SK-N-SH treated with all-trans-retinoic acid at 6 μM for 48 hours (cell line): ENCODE data around the gene IFT52.

Source experiments
- ATAC-seq: fragments of 200-7000 bp; cut with Tn5 transposase; 3 replicates; pipeline ENCODE4 v1.9.1; 2020; ENCODE audit warnings: mild to moderate bottlenecking, moderate library complexity
- ARNTL ChIP-seq: fragments of 450-650 bp; formaldehyde crosslinking; IDR thresholded peaks from 2 replicates; pipeline ENCODE4 v1.5.0; 2020; ENCODE audit warnings: low read depth, mild to moderate bottlenecking, moderate library complexity, borderline replicate concordance
- BACH2 ChIP-seq: fragments of 250-450 bp; sonication (Bioruptor Pico); IDR thresholded peaks from 2 replicates; pipeline ENCODE4 v1.9.0; 2021; ENCODE audit warnings: mild to moderate bottlenecking, borderline replicate concordance
- CREB5 ChIP-seq: fragments of 250-450 bp; sonication (Bioruptor Pico); IDR thresholded peaks from 2 replicates; pipeline ENCODE4 v1.5.1; 2020; ENCODE audit warnings: low read depth, mild to moderate bottlenecking, moderate library complexity
- CSRNP3 ChIP-seq: fragments of 250-450 bp; sonication (Bioruptor Pico); IDR thresholded peaks from 2 replicates; pipeline ENCODE4 v1.5.1; 2021; ENCODE audit warnings: mild to moderate bottlenecking, moderate library complexity
- ESRRG ChIP-seq: fragments of 250-450 bp; sonication (Bioruptor Pico); IDR thresholded peaks from 2 replicates; pipeline ENCODE4 v1.6.1; 2021; ENCODE audit warnings: mild to moderate bottlenecking
- ISL1 ChIP-seq: fragments of 250-450 bp; sonication (Bioruptor Pico); IDR thresholded peaks from 2 replicates; pipeline ENCODE4 v2.1.2; 2022; ENCODE audit warnings: mild to moderate bottlenecking, moderate library complexity
- OSR1 ChIP-seq: fragments of 250-450 bp; sonication (Bioruptor Pico); IDR thresholded peaks from 2 replicates; pipeline ENCODE4 v1.8.0; 2022; ENCODE audit warnings: moderate library complexity, mild to moderate bottlenecking, inconsistent platforms
- PATZ1 ChIP-seq: fragments of 250-450 bp; sonication (Bioruptor Pico); IDR thresholded peaks from 2 replicates; pipeline ENCODE4 v1.8.0; 2020; ENCODE audit warnings: mild to moderate bottlenecking, moderate library complexity, borderline replicate concordance
- POU6F1 ChIP-seq: fragments of 250-450 bp; sonication (Bioruptor Pico); IDR thresholded peaks from 2 replicates; pipeline ENCODE4 v1.8.0; 2021; ENCODE audit warnings: low read depth, mild to moderate bottlenecking, moderate library complexity, borderline replicate concordance
- PPARA ChIP-seq: fragments of 250-450 bp; sonication (Bioruptor Pico); IDR thresholded peaks from 2 replicates; pipeline ENCODE4 v1.5.0; 2020; ENCODE audit warnings: mild to moderate bottlenecking, borderline replicate concordance
- RARB ChIP-seq: fragments of 250-450 bp; sonication (Bioruptor Pico); IDR thresholded peaks from 2 replicates; pipeline ENCODE4 v1.8.0; 2021; ENCODE audit warnings: mild to moderate bottlenecking, moderate library complexity
- TCF4 ChIP-seq: fragments of 250-450 bp; sonication (Bioruptor Pico); IDR thresholded peaks from 2 replicates; pipeline ENCODE4 v1.8.0; 2021; ENCODE audit warnings: mild to moderate bottlenecking, moderate library complexity, borderline replicate concordance
- TOX ChIP-seq: fragments of 250-450 bp; sonication (Bioruptor Pico); IDR thresholded peaks from 2 replicates; pipeline ENCODE4 v1.8.0; 2021; ENCODE audit warnings: mild to moderate bottlenecking, moderate library complexity, borderline replicate concordance
- TSHZ2 ChIP-seq: fragments of 250-450 bp; sonication (Bioruptor Pico); IDR thresholded peaks from 2 replicates; pipeline ENCODE4 v1.5.0; 2020; ENCODE audit warnings: mild to moderate bottlenecking, moderate library complexity
- ZNF565 ChIP-seq: fragments of 450-650 bp; formaldehyde crosslinking; conservative IDR thresholded peaks from 2 replicates; pipeline ENCODE4 v1.5.0; 2020; ENCODE audit warnings: low read depth, mild to moderate bottlenecking, moderate library complexity
- ZNF70 ChIP-seq: fragments of 450-650 bp; formaldehyde crosslinking; IDR thresholded peaks from 2 replicates; pipeline ENCODE4 v1.5.0; 2020; ENCODE audit warnings: mild to moderate bottlenecking, moderate library complexity
- ZNF8 ChIP-seq: fragments of 450-650 bp; formaldehyde crosslinking; IDR thresholded peaks from 2 replicates; pipeline ENCODE4 v1.5.0; 2020; ENCODE audit warnings: mild to moderate bottlenecking, moderate library complexity

Gene IFT52

GRCh38 chr20:43665466-43666176 is 74.9 kb downstream of the IFT52 start (continued):
- no peak for TF ChIP-seq TOX (CRISPR knock-in tag)
- no peak for TF ChIP-seq RARB
- TF ChIP-seq CREB5 (CRISPR knock-in tag): no peak
- no peak for TF ChIP-seq OSR1 (CRISPR knock-in tag)
- TF ChIP-seq ARNTL (CRISPR knock-in tag): no peak
- TF ChIP-seq ESRRG (CRISPR knock-in tag): no peak
- TF ChIP-seq TCF4 (CRISPR knock-in tag): no peak

- TF ChIP-seq ESRRG (CRISPR knock-in tag) (no peak), CSRNP3 (no peak), ARNTL (CRISPR knock-in tag) (no peak), RARB (no peak), CREB5 (CRISPR knock-in tag) (no peak), PATZ1 (CRISPR knock-in tag) (no peak)
- TF ChIP-seq, all 23 proteins: peak for 0
- ATAC-seq: peak; percentile 91
These were observed 75.9 kb downstream of the IFT52 start, which contains the start of gene MYBL2 for GRCh38 chr20:43666376-43667328. Gene MYBL2 (plus strand): TSS chr20:43667114. CDS start chr20:43667284, 170 bp downstream.

GRCh38 chr20:43667341-43668132 is 76.8 kb downstream of the IFT52 start:
- no peak; the same call in 2 of the 3 replicates for ATAC-seq
- no peak for TF ChIP-seq ZNF565 (CRISPR knock-in tag)
- no peak for TF ChIP-seq ISL1 (CRISPR knock-in tag)
- TF ChIP-seq ZNF8: no peak
- TF ChIP-seq ZNF70 (CRISPR knock-in tag): no peak
- no peak for TF ChIP-seq POU6F1 (CRISPR knock-in tag)
- no peak for TF ChIP-seq TSHZ2
- TF ChIP-seq ESRRG (CRISPR knock-in tag): no peak
- no peak for TF ChIP-seq CSRNP3
- no peak for TF ChIP-seq TOX (CRISPR knock-in tag)
- no peak for TF ChIP-seq PPARA (CRISPR knock-in tag)
- TF ChIP-seq BACH2 (CRISPR knock-in tag): no peak
